ENCODE measurements around the gene RASGRF2.

DNA sequence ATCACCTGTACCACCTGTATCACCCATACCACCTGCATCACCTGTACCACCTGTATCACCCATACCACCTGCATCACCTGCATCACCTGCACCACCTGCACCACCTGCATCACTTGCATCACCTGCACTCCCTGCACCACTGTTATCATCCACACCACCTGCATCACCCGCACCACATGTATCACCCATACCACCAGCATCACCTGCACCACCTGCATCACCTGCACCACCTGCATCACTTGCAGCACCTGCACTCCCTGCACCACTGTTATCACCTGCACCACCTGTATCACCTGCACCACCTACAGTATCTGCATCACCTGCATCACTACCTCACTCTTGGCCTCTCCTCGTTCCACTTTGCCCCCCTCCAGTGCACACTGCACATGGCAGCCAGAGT lies 209.8 kb downstream of the RASGRF2 start:
- TF ChIP-seq POLR2A (IDR thresholded peaks at IDR 0.05): no peak
- TF ChIP-seq, protein P1, sequence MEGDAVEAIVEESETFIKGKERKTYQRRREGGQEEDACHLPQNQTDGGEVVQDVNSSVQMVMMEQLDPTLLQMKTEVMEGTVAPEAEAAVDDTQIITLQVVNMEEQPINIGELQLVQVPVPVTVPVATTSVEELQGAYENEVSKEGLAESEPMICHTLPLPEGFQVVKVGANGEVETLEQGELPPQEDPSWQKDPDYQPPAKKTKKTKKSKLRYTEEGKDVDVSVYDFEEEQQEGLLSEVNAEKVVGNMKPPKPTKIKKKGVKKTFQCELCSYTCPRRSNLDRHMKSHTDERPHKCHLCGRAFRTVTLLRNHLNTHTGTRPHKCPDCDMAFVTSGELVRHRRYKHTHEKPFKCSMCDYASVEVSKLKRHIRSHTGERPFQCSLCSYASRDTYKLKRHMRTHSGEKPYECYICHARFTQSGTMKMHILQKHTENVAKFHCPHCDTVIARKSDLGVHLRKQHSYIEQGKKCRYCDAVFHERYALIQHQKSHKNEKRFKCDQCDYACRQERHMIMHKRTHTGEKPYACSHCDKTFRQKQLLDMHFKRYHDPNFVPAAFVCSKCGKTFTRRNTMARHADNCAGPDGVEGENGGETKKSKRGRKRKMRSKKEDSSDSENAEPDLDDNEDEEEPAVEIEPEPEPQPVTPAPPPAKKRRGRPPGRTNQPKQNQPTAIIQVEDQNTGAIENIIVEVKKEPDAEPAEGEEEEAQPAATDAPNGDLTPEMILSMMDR (IDR thresholded peaks at IDR 0.05 in 4 of 5, conservative IDR thresholded peaks at IDR 0.05 in 1 of 5): no peak
